A549 (cell line): ENCODE measurements around the gene TRIM2. TPM values are rescaled to one million over a fixed set of nuclear protein-coding genes. Genes with fewer than 3 reads are reported as not detected.
A peak's percentile ranks its signal among the peaks of the same experiment; 100 is the strongest.

Source experiments
- ATAC-seq, 2 experiments: fragments of 200-7000 bp in 1 of 2; fragments of >200 bp in 1 of 2; cut with Nextera tagmentation in 1 of 2; cut with Tn5 transposase in 1 of 2; 3 replicates each; pipeline versions ENCODE4 v1.8.0 to v1.9.1; 2018 to 2020; ENCODE audit warnings: mild to moderate bottlenecking in 1 of 2, moderate library complexity in 1 of 2
- CTCF ChIA-PET: fragments of 300-600 bp; sonication (Branson Sonifier 250); formaldehyde crosslinking; extraction: SDS; loops from one replicate; lab custom pipeline; 2021; ENCODE audit warnings: antibody characterized with exemption, inconsistent platforms; lab: Yijun Ruan, JAX
- POLR2A ChIA-PET: fragments of 350-600 bp; formaldehyde crosslinking; extraction: SDS; loops from one replicate; lab custom pipeline; 2021; ENCODE audit warnings: antibody characterized with exemption, inconsistent platforms; lab: Yijun Ruan, JAX
- DNase-seq, 2 experiments: peaks; one replicate each; pipeline versions ENCODE4 v3.0.0 to v3.0.0-alpha.2; 2011 to 2016; ENCODE audit warnings: low read depth in 1 of 2, low spot score in 1 of 2
- FAIRE-seq: peaks from 2 replicates; lab custom pipeline; 2011; peaks lifted over from hg19 to GRCh38; lab: Jason Lieb, UNC
- H3K27ac ChIP-seq, 2 experiments: fragments of >200 bp; sonication (Bioruptor Twin); formaldehyde crosslinking; 3 replicates each; pipeline ENCODE4 v1.5.1; 2016 to 2017
- H3K4me1 ChIP-seq: fragments of >200 bp; sonication (Bioruptor Twin); formaldehyde crosslinking; 3 replicates; pipeline ENCODE4 v1.6.1; 2016
- H3K4me2 ChIP-seq: fragments of >200 bp; sonication (Bioruptor Twin); formaldehyde crosslinking; 3 replicates; pipeline ENCODE4 v1.6.1; 2016
- H3K4me3 ChIP-seq: fragments of >200 bp; sonication (Bioruptor Twin); formaldehyde crosslinking; 3 replicates; pipeline ENCODE4 v1.5.1; 2016
- H3K9me3 ChIP-seq: fragments of >200 bp; sonication (Bioruptor Twin); formaldehyde crosslinking; 3 replicates; pipeline ENCODE4 v1.6.1; 2016
- CEBPB ChIP-seq, 2 experiments: fragments of >200 bp in 1 of 2; sonication (Bioruptor Twin) in 1 of 2; formaldehyde crosslinking in 1 of 2; IDR thresholded peaks; 2 replicates each; pipeline ENCODE4 v1.6.1; 2012 to 2016
- CHD2 ChIP-seq: fragments of 150-350 bp; IDR thresholded peaks from 2 replicates; pipeline ENCODE4 v1.6.1; 2014; ENCODE audit warnings: low read length; ENCODE audit not compliant: partially characterized antibody
- CHD4 ChIP-seq: fragments of 200-600 bp; sonication (generic); IDR thresholded peaks from 2 replicates; pipeline ENCODE4 v1.6.1; 2016; ENCODE audit warnings: antibody characterized with exemption, mild to moderate bottlenecking, borderline replicate concordance
- ESRRA ChIP-seq: fragments of 150-350 bp; IDR thresholded peaks from 2 replicates; pipeline ENCODE4 v1.6.1; 2014; ENCODE audit warnings: mild to moderate bottlenecking, low read length, borderline replicate concordance
- FOSB ChIP-seq: fragments of 250-450 bp; sonication (Bioruptor Pico); IDR thresholded peaks from 2 replicates; pipeline ENCODE4 v1.5.0; 2020; ENCODE audit warnings: mild to moderate bottlenecking, moderate library complexity
- FOSL2 ChIP-seq, 2 experiments: fragments of 450-650 bp in 1 of 2; fragments of >200 bp in 1 of 2; sonication (Bioruptor Twin) in 1 of 2; formaldehyde crosslinking; IDR thresholded peaks; 2 replicates each; pipeline versions ENCODE4 v1.5.0 to v1.6.1; 2016 to 2020; ENCODE audit warnings: mild to moderate bottlenecking in 1 of 2, moderate library complexity in 1 of 2
- HOXA7 ChIP-seq: fragments of 250-450 bp; sonication (Bioruptor Pico); IDR thresholded peaks from 2 replicates; pipeline ENCODE4 v1.5.0; 2020; ENCODE audit warnings: mild to moderate bottlenecking, moderate library complexity
- HOXB13 ChIP-seq: fragments of 250-450 bp; sonication (Bioruptor Pico); IDR thresholded peaks from 2 replicates; pipeline ENCODE4 v1.5.0; 2020; ENCODE audit warnings: low read depth, mild to moderate bottlenecking, moderate library complexity
- JUN ChIP-seq, 2 experiments: fragments of >200 bp; sonication (Bioruptor Twin); formaldehyde crosslinking; IDR thresholded peaks; 2 replicates in 1 of 2; 3 replicates in 1 of 2; pipeline ENCODE4 v1.6.1; 2016 to 2017
- KDM1A ChIP-seq: fragments of 200-600 bp; sonication (generic); IDR thresholded peaks from 2 replicates; pipeline ENCODE4 v1.6.1; 2016; ENCODE audit warnings: low read depth, mild to moderate bottlenecking
- KDM5A ChIP-seq: fragments of 200-600 bp; sonication (generic); IDR thresholded peaks from 2 replicates; pipeline ENCODE4 v1.6.1; 2016; ENCODE audit warnings: antibody characterized with exemption, mild to moderate bottlenecking
- MYC ChIP-seq: IDR thresholded peaks from 2 replicates; pipeline ENCODE4 v1.6.1; 2012; ENCODE audit warnings: mild to moderate bottlenecking, inconsistent platforms, low read length, improper control_type of control experiment, borderline replicate concordance
- NFE2L2 ChIP-seq: fragments of 150-350 bp; conservative IDR thresholded peaks from 2 replicates; pipeline ENCODE4 v1.6.1; 2014; ENCODE audit warnings: low read length
- RAD21 ChIP-seq, 2 experiments: fragments of >200 bp in 1 of 2; sonication (Bioruptor Twin) in 1 of 2; formaldehyde crosslinking in 1 of 2; IDR thresholded peaks in 1 of 2; conservative IDR thresholded peaks in 1 of 2; 2 replicates in 1 of 2; 3 replicates in 1 of 2; pipeline ENCODE4 v1.6.1; 2012 to 2018; ENCODE audit warnings: inconsistent platforms in 1 of 2
- RARB ChIP-seq: fragments of 250-450 bp; sonication (Bioruptor Pico); IDR thresholded peaks from 2 replicates; pipeline ENCODE4 v1.8.0; 2021; ENCODE audit warnings: mild to moderate bottlenecking, moderate library complexity
- SMC3 ChIP-seq: fragments of >200 bp; sonication (Bioruptor Twin); formaldehyde crosslinking; IDR thresholded peaks from 3 replicates; pipeline ENCODE4 v1.6.1; 2018; ENCODE audit warnings: inconsistent platforms
- TP53 ChIP-seq: fragments of 250-450 bp; sonication (Bioruptor Pico); IDR thresholded peaks from 2 replicates; pipeline ENCODE4 v1.5.0; 2021; ENCODE audit warnings: mild to moderate bottlenecking, moderate library complexity
- ZC3H11A ChIP-seq: fragments of 450-650 bp; IDR thresholded peaks from 2 replicates; pipeline ENCODE4 v1.6.1; 2014; ENCODE audit warnings: antibody characterized with exemption, mild to moderate bottlenecking
- WGBS: methylation state at CpG from one replicate; pipeline ENCODE4 v1.1.6; 2017; ENCODE audit errors: missing lambda C conversion rate; 5-methylcytosine and 5-hydroxymethylcytosine counted together
- polyA plus RNA-seq, 4 experiments: library from polyadenylated mRNA; depleted of rRNA in 3 of 4; stranded (reverse); fragments of >200 nt; fragmentation: RNase III in 1 of 4; extraction: RNeasy Plus Mini Kit Qiagen cat#74134 plus additional on column Dnase treatment in 1 of 4; gene quantifications; 2 replicates in 3 of 4; 3 replicates in 1 of 4; pipeline ENCODE4 v1.2.3, GENCODE V29; 2011 to 2017
- TF ChIP-seq, protein P1 (sequence below): fragments of >200 bp; sonication (Bioruptor Twin); formaldehyde crosslinking; IDR thresholded peaks from 3 replicates; pipeline ENCODE4 v1.5.1; 2016
- TF ChIP-seq, protein P2 (sequence below): fragments of 150-350 bp; IDR thresholded peaks from 2 replicates; pipeline ENCODE4 v1.6.1; 2014; ENCODE audit warnings: low read depth, mild to moderate bottlenecking, low read length
- TF ChIP-seq, protein P3 (sequence below): fragments of 250-450 bp; sonication (Bioruptor Pico); IDR thresholded peaks from 2 replicates; pipeline ENCODE4 v1.5.0; 2021; ENCODE audit warnings: mild to moderate bottlenecking, moderate library complexity, borderline replicate concordance

The TRIM2 gene
- polyA plus RNA-seq, 2 of the 4 experiments (the other 2 are of a cell fraction), result 0.92 to 1.4 TPM

DNA sequence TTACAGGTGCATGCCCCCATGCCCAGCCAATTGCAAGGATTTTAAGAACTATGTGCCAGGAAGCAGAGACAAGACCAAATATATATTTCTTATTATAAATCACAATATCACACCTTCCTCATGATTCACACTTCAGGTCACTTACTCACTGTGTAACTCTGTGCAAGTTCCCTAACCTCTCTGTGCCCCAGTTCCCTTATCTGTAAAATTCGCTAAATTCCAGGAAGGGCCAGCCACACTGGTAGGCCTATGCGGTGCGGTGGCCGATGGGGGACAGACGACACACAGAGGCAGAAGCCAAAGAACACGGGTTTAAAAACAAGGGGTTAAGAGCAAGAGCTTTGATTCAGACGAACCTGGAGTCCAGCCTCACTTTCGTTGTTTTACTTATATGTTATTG lies 2.8 kb downstream of the TRIM2 start:
- ATAC-seq (no peak), DNase-seq (no peak), FAIRE-seq (no peak)
- H3K9me3 ChIP-seq, result no peaks in the 10 kb centered on the region
- H3K4me3 ChIP-seq, result no peak overlapping the region
- ChIA-PET CTCF (interaction anchor here (1.1 to 1.3 kb wide), 2 partner anchors 37 to 107 kb away, joined by 3 to 5 read pairs; no protein-coding TSS in a partner anchor), POLR2A (no interaction called here)
- H3K4me2 ChIP-seq, result no peak overlapping the region
- H3K4me1 ChIP-seq, result no peaks in the 10 kb centered on the region
- no peak for TF ChIP-seq CEBPB (IDR thresholded peaks at IDR 0.05)
- no peak for TF ChIP-seq RAD21 (conservative IDR thresholded peaks at IDR 0.05 in 1 of 2, IDR thresholded peaks at IDR 0.05 in 1 of 2)
- no peak for TF ChIP-seq KDM5A
- no peak for TF ChIP-seq JUN (IDR thresholded peaks at IDR 0.05)
- no peak overlapping the region for H3K27ac ChIP-seq
- WGBS, result 65% methylated on average over 8 of the region's 8 CpGs

DNA sequence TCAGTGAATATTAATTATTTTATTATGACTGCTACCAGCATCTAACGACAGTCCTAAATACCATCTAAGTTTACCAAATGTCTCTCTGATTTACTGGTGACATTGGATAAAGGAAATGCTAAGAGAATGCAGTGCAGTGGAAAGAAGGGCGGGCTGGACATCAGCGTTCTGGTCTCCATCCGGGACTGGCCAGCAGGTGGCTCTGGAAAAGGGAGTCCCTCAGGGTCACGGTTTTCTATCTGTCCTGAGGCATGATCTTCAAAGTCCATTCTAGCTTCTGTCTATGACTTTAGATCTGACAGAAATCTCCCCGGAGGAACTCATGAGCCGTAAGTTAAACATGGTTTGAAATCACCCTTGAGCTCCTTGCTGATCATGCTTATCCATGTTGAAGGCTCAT lies 3.3 kb downstream of the TRIM2 start:
- H3K4me2 ChIP-seq, result no peak overlapping the region
- CTCF ChIA-PET, result interaction anchor here (0.7 to 1.3 kb wide), 3 partner anchors 37 to 106 kb away, joined by 3 to 5 read pairs (median 4); no protein-coding TSS in a partner anchor
- POLR2A ChIA-PET, result no interaction called here
- DNase-seq (peak; percentile 16 to 35), FAIRE-seq (no peak), ATAC-seq (peak; percentile 91 to 93; a peak in 5 of 6 replicates)
- no peak overlapping the region for H3K27ac ChIP-seq
- TF ChIP-seq RAD21 (conservative IDR thresholded peaks at IDR 0.05 in 1 of 2, IDR thresholded peaks at IDR 0.05 in 1 of 2) (peak; percentile 37 to 38), FOSL2 (IDR thresholded peaks at IDR 0.05) (no peak), FOSL2 (CRISPR knock-in tag; IDR thresholded peaks at IDR 0.05) (no peak), SMC3 (peak; percentile 52; the same call in 2 of the 3 replicates)
- TF ChIP-seq, protein P1, sequence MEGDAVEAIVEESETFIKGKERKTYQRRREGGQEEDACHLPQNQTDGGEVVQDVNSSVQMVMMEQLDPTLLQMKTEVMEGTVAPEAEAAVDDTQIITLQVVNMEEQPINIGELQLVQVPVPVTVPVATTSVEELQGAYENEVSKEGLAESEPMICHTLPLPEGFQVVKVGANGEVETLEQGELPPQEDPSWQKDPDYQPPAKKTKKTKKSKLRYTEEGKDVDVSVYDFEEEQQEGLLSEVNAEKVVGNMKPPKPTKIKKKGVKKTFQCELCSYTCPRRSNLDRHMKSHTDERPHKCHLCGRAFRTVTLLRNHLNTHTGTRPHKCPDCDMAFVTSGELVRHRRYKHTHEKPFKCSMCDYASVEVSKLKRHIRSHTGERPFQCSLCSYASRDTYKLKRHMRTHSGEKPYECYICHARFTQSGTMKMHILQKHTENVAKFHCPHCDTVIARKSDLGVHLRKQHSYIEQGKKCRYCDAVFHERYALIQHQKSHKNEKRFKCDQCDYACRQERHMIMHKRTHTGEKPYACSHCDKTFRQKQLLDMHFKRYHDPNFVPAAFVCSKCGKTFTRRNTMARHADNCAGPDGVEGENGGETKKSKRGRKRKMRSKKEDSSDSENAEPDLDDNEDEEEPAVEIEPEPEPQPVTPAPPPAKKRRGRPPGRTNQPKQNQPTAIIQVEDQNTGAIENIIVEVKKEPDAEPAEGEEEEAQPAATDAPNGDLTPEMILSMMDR, result peak; percentile 43
- WGBS, result 35% methylated on average over 7 of the region's 7 CpGs
- H3K9me3 ChIP-seq, result no peaks in the 10 kb centered on the region
- H3K4me3 ChIP-seq, result no peak overlapping the region
- H3K4me1 ChIP-seq, result no peaks in the 10 kb centered on the region

DNA sequence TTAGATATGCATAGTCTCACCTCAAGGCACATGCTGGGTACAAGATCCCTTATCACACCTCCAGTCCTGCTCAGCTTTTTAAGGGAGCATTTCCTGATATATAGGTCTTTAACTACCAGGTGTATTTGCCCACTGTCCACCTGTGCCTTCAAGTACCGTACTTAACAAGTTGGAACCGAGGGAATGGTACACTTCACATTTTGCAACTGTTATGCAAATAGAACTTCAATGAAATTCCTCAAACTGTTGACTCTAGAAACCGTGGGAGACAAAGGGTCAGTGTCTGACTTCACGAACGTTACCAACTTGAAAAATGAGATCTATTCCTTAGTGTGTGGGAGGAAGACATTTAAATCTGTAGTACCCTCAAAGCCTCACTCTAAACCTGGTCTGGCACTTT lies 5.2 kb downstream of the TRIM2 start:
- ChIA-PET POLR2A (no interaction called here), CTCF (no interaction called here)
- Histone ChIP-seq H3K4me2 (no peak overlapping the region), H3K4me1 (no peaks in the 10 kb centered on the region), H3K9me3 (no peaks in the 10 kb centered on the region), H3K4me3 (no peak overlapping the region), H3K27ac (no peak overlapping the region)
- no peak for TF ChIP-seq CHD2
- TF ChIP-seq NFE2L2, result no peak
- TF ChIP-seq KDM1A, result no peak
- TF ChIP-seq HOXA7, result no peak
- no peak for TF ChIP-seq CHD4
- DNase-seq, result no peak
- no peak for ATAC-seq
- no peak for FAIRE-seq
- WGBS, result 22% methylated on average over 5 of the region's 5 CpGs

DNA sequence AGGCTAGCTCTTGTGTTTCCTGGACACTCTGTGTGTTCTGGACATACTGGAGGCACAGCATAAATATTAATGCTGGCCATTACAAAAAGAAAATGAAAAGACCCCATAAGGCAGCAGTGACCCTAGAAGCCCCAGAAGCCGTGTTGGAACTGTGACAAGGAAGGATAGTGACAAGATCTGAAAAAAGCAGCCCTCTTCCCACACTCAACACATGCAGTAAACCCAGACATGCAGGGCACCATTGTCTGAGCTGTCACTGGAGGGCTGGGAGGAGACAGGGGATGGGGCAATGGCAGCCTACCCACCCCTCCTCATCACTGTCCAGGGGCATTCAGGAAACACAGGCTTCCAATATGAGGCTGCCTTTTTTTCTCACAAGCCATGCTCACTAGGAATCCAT lies 6.5 kb downstream of the TRIM2 start:
- FAIRE-seq (no peak), ATAC-seq (no peak), DNase-seq (no peak)
- POLR2A ChIA-PET, result no interaction called here
- no peaks in the 10 kb centered on the region for H3K9me3 ChIP-seq
- TF ChIP-seq, protein P2, sequence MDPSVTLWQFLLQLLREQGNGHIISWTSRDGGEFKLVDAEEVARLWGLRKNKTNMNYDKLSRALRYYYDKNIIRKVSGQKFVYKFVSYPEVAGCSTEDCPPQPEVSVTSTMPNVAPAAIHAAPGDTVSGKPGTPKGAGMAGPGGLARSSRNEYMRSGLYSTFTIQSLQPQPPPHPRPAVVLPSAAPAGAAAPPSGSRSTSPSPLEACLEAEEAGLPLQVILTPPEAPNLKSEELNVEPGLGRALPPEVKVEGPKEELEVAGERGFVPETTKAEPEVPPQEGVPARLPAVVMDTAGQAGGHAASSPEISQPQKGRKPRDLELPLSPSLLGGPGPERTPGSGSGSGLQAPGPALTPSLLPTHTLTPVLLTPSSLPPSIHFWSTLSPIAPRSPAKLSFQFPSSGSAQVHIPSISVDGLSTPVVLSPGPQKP, result no peak
- no peak for TF ChIP-seq RARB
- no peak for TF ChIP-seq TP53 (CRISPR knock-in tag)
- no peak for TF ChIP-seq ESRRA
- no peak for TF ChIP-seq HOXB13 (CRISPR knock-in tag)
- no peak for TF ChIP-seq MYC
- no peak for TF ChIP-seq FOSB (CRISPR knock-in tag)
- TF ChIP-seq, protein P3, sequence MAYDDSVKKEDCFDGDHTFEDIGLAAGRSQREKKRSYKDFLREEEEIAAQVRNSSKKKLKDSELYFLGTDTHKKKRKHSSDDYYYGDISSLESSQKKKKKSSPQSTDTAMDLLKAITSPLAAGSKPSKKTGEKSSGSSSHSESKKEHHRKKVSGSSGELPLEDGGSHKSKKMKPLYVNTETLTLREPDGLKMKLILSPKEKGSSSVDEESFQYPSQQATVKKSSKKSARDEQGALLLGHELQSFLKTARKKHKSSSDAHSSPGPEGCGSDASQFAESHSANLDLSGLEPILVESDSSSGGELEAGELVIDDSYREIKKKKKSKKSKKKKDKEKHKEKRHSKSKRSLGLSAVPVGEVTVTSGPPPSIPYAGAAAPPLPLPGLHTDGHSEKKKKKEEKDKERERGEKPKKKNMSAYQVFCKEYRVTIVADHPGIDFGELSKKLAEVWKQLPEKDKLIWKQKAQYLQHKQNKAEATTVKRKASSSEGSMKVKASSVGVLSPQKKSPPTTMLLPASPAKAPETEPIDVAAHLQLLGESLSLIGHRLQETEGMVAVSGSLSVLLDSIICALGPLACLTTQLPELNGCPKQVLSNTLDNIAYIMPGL (CRISPR knock-in tag), result no peak
- no peak for TF ChIP-seq ZC3H11A
- H3K4me3 ChIP-seq, result no peak overlapping the region
- no peak overlapping the region for H3K27ac ChIP-seq
- CTCF ChIA-PET, result interaction anchor here (0.7 to 1.1 kb wide), 2 partner anchors 68 to 108 kb away, joined by 3 read pairs; no protein-coding TSS in a partner anchor
- 73% methylated on average over 1 of the region's 1 CpG for WGBS
- H3K4me1 ChIP-seq, result no peaks in the 10 kb centered on the region
- H3K4me2 ChIP-seq, result no peak overlapping the region
